MCF 10A (cell line): ENCODE data around the gene PHLDB2. TPM values are rescaled to one million over a fixed set of nuclear protein-coding genes. Genes with fewer than 3 reads are reported as not detected.
A peak's percentile ranks its signal among the peaks of the same experiment; 100 is the strongest.

Source experiments
- BruUV-seq: library from RNA; stranded (reverse); fragments of 400-500 nt; replicated peaks from 2 replicates; lab custom pipeline; 2021; lab: Mats Ljungman, UMichigan
- CTCF ChIA-PET: fragments of 300-600 bp; sonication (Branson Sonifier 250); formaldehyde crosslinking; extraction: SDS; loops from one replicate; lab custom pipeline; 2021; ENCODE audit warnings: antibody characterized with exemption, inconsistent platforms; lab: Yijun Ruan, JAX
- POLR2A ChIA-PET: fragments of 300-600, 350-650 bp; sonication (Branson Sonifier 250); formaldehyde crosslinking; extraction: SDS; loops from one replicate; lab custom pipeline; 2020; ENCODE audit warnings: antibody characterized with exemption, inconsistent platforms; lab: Yijun Ruan, JAX
- DNase-seq: peaks from one replicate; pipeline ENCODE4 v3.0.0-alpha.2; 2018; ENCODE audit not compliant: unreplicated experiment
- H3K27ac Mint-ChIP-seq: one replicate; pipeline ENCODE4 v1.8.0; 2022; ENCODE audit warnings: mild to moderate bottlenecking, low read depth, mixed read lengths; ENCODE audit not compliant: unreplicated experiment
- H3K27me3 Mint-ChIP-seq: one replicate; pipeline ENCODE4 v1.8.0; 2022; ENCODE audit warnings: mixed read lengths; ENCODE audit not compliant: insufficient read depth, unreplicated experiment
- H3K36me3 Mint-ChIP-seq: one replicate; pipeline ENCODE4 v1.8.0; 2022; ENCODE audit warnings: mild to moderate bottlenecking, moderate library complexity, mixed read lengths; ENCODE audit not compliant: insufficient read depth, unreplicated experiment
- H3K4me1 Mint-ChIP-seq: one replicate; pipeline ENCODE4 v1.8.0; 2022; ENCODE audit warnings: mixed read lengths; ENCODE audit not compliant: insufficient read depth, unreplicated experiment
- H3K4me3 Mint-ChIP-seq: one replicate; pipeline ENCODE4 v1.8.0; 2022; ENCODE audit warnings: mild to moderate bottlenecking, moderate library complexity, mixed read lengths; ENCODE audit not compliant: unreplicated experiment
- H3K9me3 Mint-ChIP-seq: one replicate; pipeline ENCODE4 v1.8.0; 2022; ENCODE audit warnings: mixed read lengths; ENCODE audit not compliant: unreplicated experiment
- intact Hi-C: fragments of 100-400 bp; cut with micrococcal nuclease; formaldehyde crosslinking; loops from 2 replicates; pipeline ENCODE4 v1.14.1; 2022
- total RNA-seq: library from RNA; stranded (reverse); gene quantifications from 2 replicates; pipeline ENCODE4 v1.2.3, GENCODE V29; 2022
- TF ChIP-seq, protein P1 (sequence below): fragments of 200-600 bp; IDR thresholded peaks from one replicate; pipeline ENCODE4 v1.8.0; 2022; ENCODE audit warnings: antibody characterized with exemption, mild to moderate bottlenecking; ENCODE audit not compliant: unreplicated experiment

PHLDB2 gene
- total RNA-seq, 1 experiment from 2014 or later = 109 TPM

DNA sequence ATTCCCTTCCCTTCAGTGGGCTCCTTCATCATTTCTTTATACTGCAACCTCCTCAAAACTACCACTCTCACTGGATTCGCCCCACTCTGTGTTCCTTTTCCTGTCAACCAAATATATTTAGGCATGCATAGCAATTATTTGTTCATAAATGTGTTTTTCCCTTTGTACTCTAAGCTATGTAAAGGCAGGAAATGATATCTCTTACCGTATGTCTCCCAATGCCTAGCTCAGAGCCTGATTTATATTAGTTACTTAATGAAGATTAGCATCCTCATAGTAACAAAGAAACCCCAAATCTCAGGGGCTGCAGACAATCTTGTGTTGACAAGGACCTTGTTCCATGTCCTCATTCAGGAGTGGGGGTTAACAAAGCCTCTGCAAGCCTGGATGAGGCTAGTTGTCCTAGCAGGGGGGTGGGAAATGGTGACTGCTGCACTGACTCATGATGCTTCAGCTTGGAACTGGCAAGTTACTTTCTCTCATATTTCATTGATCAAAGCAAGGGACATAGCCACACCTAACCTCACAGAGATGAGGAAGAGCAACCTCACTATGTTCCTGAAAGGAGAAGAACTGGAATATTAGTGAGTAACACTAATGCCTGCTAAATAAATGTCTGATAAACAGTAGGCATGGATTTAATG is 15.2 kb downstream of the PHLDB2 start:
- H3K27ac Mint-ChIP-seq = peak overlapping the region; percentile 9
- ChIA-PET CTCF (interaction anchor here (0.8 to 3.3 kb wide), 7 partner anchors 10 to 189 kb away, joined by 3 to 15 read pairs (median 6); no protein-coding TSS in a partner anchor), POLR2A (interaction anchor here (0.6 to 1.7 kb wide), 8 partner anchors 10 to 136 kb away, joined by 3 to 9 read pairs (median 4); no protein-coding TSS in a partner anchor)
- peaks cover 38% of the 10 kb centered on the region for H3K4me1 Mint-ChIP-seq
- intact Hi-C loops = no loop called here
- peaks cover 87% of the 10 kb centered on the region for H3K36me3 Mint-ChIP-seq
- BruUV-seq = no TSS peak
- DNase-seq = peak; percentile 65
- TF ChIP-seq, protein P1, sequence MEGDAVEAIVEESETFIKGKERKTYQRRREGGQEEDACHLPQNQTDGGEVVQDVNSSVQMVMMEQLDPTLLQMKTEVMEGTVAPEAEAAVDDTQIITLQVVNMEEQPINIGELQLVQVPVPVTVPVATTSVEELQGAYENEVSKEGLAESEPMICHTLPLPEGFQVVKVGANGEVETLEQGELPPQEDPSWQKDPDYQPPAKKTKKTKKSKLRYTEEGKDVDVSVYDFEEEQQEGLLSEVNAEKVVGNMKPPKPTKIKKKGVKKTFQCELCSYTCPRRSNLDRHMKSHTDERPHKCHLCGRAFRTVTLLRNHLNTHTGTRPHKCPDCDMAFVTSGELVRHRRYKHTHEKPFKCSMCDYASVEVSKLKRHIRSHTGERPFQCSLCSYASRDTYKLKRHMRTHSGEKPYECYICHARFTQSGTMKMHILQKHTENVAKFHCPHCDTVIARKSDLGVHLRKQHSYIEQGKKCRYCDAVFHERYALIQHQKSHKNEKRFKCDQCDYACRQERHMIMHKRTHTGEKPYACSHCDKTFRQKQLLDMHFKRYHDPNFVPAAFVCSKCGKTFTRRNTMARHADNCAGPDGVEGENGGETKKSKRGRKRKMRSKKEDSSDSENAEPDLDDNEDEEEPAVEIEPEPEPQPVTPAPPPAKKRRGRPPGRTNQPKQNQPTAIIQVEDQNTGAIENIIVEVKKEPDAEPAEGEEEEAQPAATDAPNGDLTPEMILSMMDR = no peak
- H3K9me3 Mint-ChIP-seq = no peaks in the 10 kb centered on the region
- H3K4me3 Mint-ChIP-seq = no peak overlapping the region
- H3K27me3 Mint-ChIP-seq = no peaks in the 10 kb centered on the region

GRCh38 chr3:111881480-111881879 is 22.4 kb downstream of the PHLDB2 start:
- POLR2A ChIA-PET = interaction anchor here (0.8 to 1.6 kb wide), 3 partner anchors 13 to 80 kb away, joined by 3 to 4 read pairs (median 4); no protein-coding TSS in a partner anchor
- DNase-seq = no peak
- Mint-ChIP-seq H3K9me3 (peaks cover 7% of the 10 kb centered on the region), H3K27ac (no peak overlapping the region), H3K4me3 (no peak overlapping the region), H3K27me3 (no peaks in the 10 kb centered on the region), H3K4me1 (peaks cover 6% of the 10 kb centered on the region), H3K36me3 (peaks cover 86% of the 10 kb centered on the region)
- CTCF ChIA-PET = interaction anchor here (0.6 to 3.5 kb wide), 3 partner anchors 17 to 166 kb away, joined by 3 to 14 read pairs (median 5); no protein-coding TSS in a partner anchor
- intact Hi-C loops = no loop called here
- no TSS peak for BruUV-seq
- TF ChIP-seq, protein P1 = no peak

- TF ChIP-seq, protein P1 = no peak
- H3K27me3 Mint-ChIP-seq = no peaks in the 10 kb centered on the region
- H3K27ac Mint-ChIP-seq = no peak overlapping the region
- ChIA-PET POLR2A (interaction anchor here (0.8 to 1.6 kb wide), 5 partner anchors 13 to 97 kb away, joined by 3 to 4 read pairs (median 3); partner anchors contain the start of gene ABHD10), CTCF (interaction anchor here (1.0 to 1.5 kb wide), 5 partner anchors 13 to 166 kb away, joined by 3 to 5 read pairs (median 3); no protein-coding TSS in a partner anchor)
- peaks cover 11% of the 10 kb centered on the region for H3K4me1 Mint-ChIP-seq
- intact Hi-C loops = no loop called here
- no peak for DNase-seq
- BruUV-seq = no TSS peak
- H3K36me3 Mint-ChIP-seq = peaks cover 92% of the 10 kb centered on the region
- H3K9me3 Mint-ChIP-seq = peaks cover 7% of the 10 kb centered on the region
- H3K4me3 Mint-ChIP-seq = no peak overlapping the region
Measured at GRCh38 chr3:111882194-111882593, 23.1 kb downstream of the PHLDB2 start.

DNA sequence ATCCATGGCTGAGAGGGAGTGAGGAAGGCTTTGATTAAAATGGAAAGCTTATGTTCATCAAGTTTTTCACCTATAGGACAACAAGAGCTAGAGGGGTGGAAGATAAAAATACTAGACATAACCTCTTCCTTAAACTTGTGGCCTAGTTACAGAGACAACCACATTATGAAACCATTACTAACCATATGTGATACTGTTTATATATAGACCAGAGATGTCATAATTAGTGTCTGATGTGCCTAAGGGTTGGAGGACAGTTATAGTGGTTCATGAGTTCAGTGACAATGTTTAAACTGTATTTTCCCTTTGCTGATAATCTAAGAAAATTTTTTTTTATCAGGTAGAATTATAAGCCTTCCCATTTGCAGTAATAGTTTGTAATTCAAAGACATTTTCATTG is 23.7 kb downstream of the PHLDB2 start:
- no peaks in the 10 kb centered on the region for H3K27me3 Mint-ChIP-seq
- TF ChIP-seq, protein P1 = no peak
- H3K4me3 Mint-ChIP-seq = no peak overlapping the region
- H3K9me3 Mint-ChIP-seq = peaks cover 7% of the 10 kb centered on the region
- POLR2A ChIA-PET = interaction anchor here (0.6 to 1.6 kb wide), 6 partner anchors 15 to 96 kb away, joined by 3 to 4 read pairs (median 3); partner anchors contain the start of gene ABHD10
- H3K4me1 Mint-ChIP-seq = peaks cover 11% of the 10 kb centered on the region
- intact Hi-C loops = no loop called here
- no peak for DNase-seq
- no peak overlapping the region for H3K27ac Mint-ChIP-seq
- BruUV-seq = no TSS peak
- CTCF ChIA-PET = interaction anchor here (0.5 to 3.1 kb wide), 10 partner anchors 12 to 1067 kb away, joined by 3 to 15 read pairs (median 3); no protein-coding TSS in a partner anchor
- H3K36me3 Mint-ChIP-seq = peaks cover 93% of the 10 kb centered on the region
